Measurements from ENCODE around the gene CADPS2. TPM values are rescaled to one million over a fixed set of nuclear protein-coding genes. Genes with fewer than 3 reads are reported as not detected.

Gene CADPS2
- total and polyA plus RNA-seq, 2 of the 8 experiments (the other 6 are each of a cell fraction or from before 2014, with no cell fraction given), result 8.9 to 22.3 TPM

- TF ChIP-seq POLR2A (IDR thresholded peaks at IDR 0.05; ENCODE audit: control extremely low read depth in 1 of 2, low read depth in 2 of 2, low read length in 2 of 2) (no peak), CBX5 (IDR thresholded peaks at IDR 0.05; ENCODE audit: low read depth, low read length) (no peak), KDM1A (IDR thresholded peaks at IDR 0.05; ENCODE audit: borderline replicate concordance, low read length) (no peak), TEAD4 (IDR thresholded peaks at IDR 0.05; ENCODE audit: low read depth, low read length) (no peak), GTF2F1 (IDR thresholded peaks at IDR 0.05; ENCODE audit: borderline replicate concordance, low read depth, low read length) (no peak), KDM5A (IDR thresholded peaks at IDR 0.05; ENCODE audit: low read length) (no peak), SP1 (IDR thresholded peaks at IDR 0.05; ENCODE audit: low read depth, low read length) (no peak), JUN (IDR thresholded peaks at IDR 0.05; ENCODE audit: low read depth, low read length) (no peak), CHD2 (IDR thresholded peaks at IDR 0.05; ENCODE audit: low read length) (no peak)
- TF ChIP-seq, protein P1, sequence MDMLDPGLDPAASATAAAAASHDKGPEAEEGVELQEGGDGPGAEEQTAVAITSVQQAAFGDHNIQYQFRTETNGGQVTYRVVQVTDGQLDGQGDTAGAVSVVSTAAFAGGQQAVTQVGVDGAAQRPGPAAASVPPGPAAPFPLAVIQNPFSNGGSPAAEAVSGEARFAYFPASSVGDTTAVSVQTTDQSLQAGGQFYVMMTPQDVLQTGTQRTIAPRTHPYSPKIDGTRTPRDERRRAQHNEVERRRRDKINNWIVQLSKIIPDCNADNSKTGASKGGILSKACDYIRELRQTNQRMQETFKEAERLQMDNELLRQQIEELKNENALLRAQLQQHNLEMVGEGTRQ (IDR thresholded peaks at IDR 0.05; ENCODE audit: low read length), result no peak
- TF ChIP-seq, protein P2, sequence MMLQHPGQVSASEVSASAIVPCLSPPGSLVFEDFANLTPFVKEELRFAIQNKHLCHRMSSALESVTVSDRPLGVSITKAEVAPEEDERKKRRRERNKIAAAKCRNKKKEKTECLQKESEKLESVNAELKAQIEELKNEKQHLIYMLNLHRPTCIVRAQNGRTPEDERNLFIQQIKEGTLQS (IDR thresholded peaks at IDR 0.05; ENCODE audit: insufficient read depth, low read depth, low read length), result no peak
- no peak for DNase-seq (ENCODE audit: low read depth in 1 of 2, low spot score in 2 of 2)
- no peak overlapping the region for H3K9ac ChIP-seq (replicated peaks in 1 of 4; ENCODE audit: extremely low read depth in 1 of 4, low read depth in 3 of 4, low read length in 3 of 4)
- no peak overlapping the region for H3K56ac ChIP-seq (replicated peaks; ENCODE audit: insufficient read length, low read depth, low read length)
- H2BK20ac ChIP-seq (ENCODE audit: low read length), result no peak overlapping the region
- H3K4me3 ChIP-seq (ENCODE audit: extremely low read depth in 1 of 4, insufficient read depth in 2 of 4, low read depth in 3 of 4, low read length in 4 of 4), result no peak overlapping the region
- ChIA-PET CTCF (ENCODE audit: partially characterized antibody) (interaction anchor here (0.7 to 1.1 kb wide), 4 partner anchors 13 to 352 kb away, joined by 3 to 7 read pairs (median 3); no protein-coding TSS in a partner anchor), POLR2A (ENCODE audit: partially characterized antibody) (no interaction called here)
- H3K79me2 ChIP-seq (ENCODE audit: control insufficient read depth in 1 of 2, insufficient read depth in 2 of 2, low read length in 2 of 2), result no peaks in the 10 kb centered on the region
- no peaks in the 10 kb centered on the region for H3K79me1 ChIP-seq (ENCODE audit: low read depth, low read length)
- peaks cover 1 to 13% (median 12%) of the 10 kb centered on the region in 4 experiments; a peak in 5 of 7 replicates for H3K4me1 ChIP-seq (replicated peaks in 1 of 4; ENCODE audit: control insufficient read depth in 3 of 4, insufficient read depth in 4 of 4, low read length in 3 of 4)
- H2AFZ ChIP-seq (ENCODE audit: low read length), result no peak overlapping the region
- H3K4me2 ChIP-seq (ENCODE audit: insufficient read depth in 1 of 2, low read depth in 2 of 2, low read length in 2 of 2), result no peak overlapping the region
- no peak overlapping the region for H3K23ac ChIP-seq (ENCODE audit: insufficient read length)
- no peak overlapping the region for H3K18ac ChIP-seq (ENCODE audit: extremely low read depth, low read length)
- WGBS, 2 experiments (ENCODE audit: extremely low coverage in 1 of 2, insufficient coverage in 1 of 2, insufficient read length in 1 of 2, insufficient replicate concordance in 2 of 2, low coverage in 1 of 2, low lambda C conversion rate in 2 of 2, missing lambda C conversion rate in 1 of 2), result 67% methylated on average over 2 of the region's 2 CpGs; no CpG with 5 or more reads in 1 of the 2 experiments
- H4K5ac ChIP-seq (ENCODE audit: insufficient read length, low read depth, low read length), result no peak overlapping the region
- no peak overlapping the region for H4K91ac ChIP-seq (replicated peaks; ENCODE audit: insufficient read length, low read length)
- no peak overlapping the region for H4K8ac ChIP-seq (ENCODE audit: extremely low read depth, insufficient read depth, low read length)
- no peak overlapping the region for H2BK5ac ChIP-seq (ENCODE audit: low read depth, low read length)
- H2AK5ac ChIP-seq (ENCODE audit: low read depth, low read length), result no peak overlapping the region
- H3K23me2 ChIP-seq (ENCODE audit: low read depth, low read length), result no peaks in the 10 kb centered on the region
- H3K9me3 ChIP-seq (ENCODE audit: insufficient read depth in 2 of 2, low read depth in 1 of 2, low read length in 1 of 2), result no peaks in the 10 kb centered on the region
- no peak for FAIRE-seq
- H2BK12ac ChIP-seq (ENCODE audit: low read depth, low read length), result no peak overlapping the region
- no peak overlapping the region for H2BK15ac ChIP-seq (ENCODE audit: low read length)
- H3K4ac ChIP-seq (replicated peaks; ENCODE audit: insufficient read length, low read depth, low read length), result no peak overlapping the region
- H2BK120ac ChIP-seq (replicated peaks; ENCODE audit: low read depth, low read length), result no peak overlapping the region
- H3K14ac ChIP-seq (ENCODE audit: insufficient read length), result no peak overlapping the region
- H3K27me3 ChIP-seq (replicated peaks in 1 of 4; ENCODE audit: control insufficient read depth in 3 of 4, extremely low read depth in 1 of 4, insufficient read depth in 3 of 4, low read length in 3 of 4), result no peaks in the 10 kb centered on the region
- no peak overlapping the region for H3K27ac ChIP-seq (ENCODE audit: low read depth, low read length)
- H3K36me3 ChIP-seq (ENCODE audit: control insufficient read depth in 2 of 4, insufficient read depth in 4 of 4, low read length in 3 of 4), result no peaks in the 10 kb centered on the region
- H4K20me1 ChIP-seq (replicated peaks in 1 of 2; ENCODE audit: control insufficient read depth in 1 of 2, insufficient read depth in 2 of 2, low read length in 2 of 2), result no peaks in the 10 kb centered on the region
Observed at GRCh38 chr7:122790591-122790990, 95.7 kb downstream of the CADPS2 start.

All from H1 (cell line).